Parietal lobe (tissue), 1 donor: ENCODE results near the gene TLCD2. TPM values are rescaled to one million over a fixed set of nuclear protein-coding genes. Genes with fewer than 3 reads are reported as not detected.

Experiments used
- total RNA-seq: library from RNA; depleted of rRNA; stranded (reverse); fragments of >200 nt; gene quantifications from one replicate; pipeline ENCODE4 v1.2.3, GENCODE V29; 2014

Gene TLCD2, protein sequence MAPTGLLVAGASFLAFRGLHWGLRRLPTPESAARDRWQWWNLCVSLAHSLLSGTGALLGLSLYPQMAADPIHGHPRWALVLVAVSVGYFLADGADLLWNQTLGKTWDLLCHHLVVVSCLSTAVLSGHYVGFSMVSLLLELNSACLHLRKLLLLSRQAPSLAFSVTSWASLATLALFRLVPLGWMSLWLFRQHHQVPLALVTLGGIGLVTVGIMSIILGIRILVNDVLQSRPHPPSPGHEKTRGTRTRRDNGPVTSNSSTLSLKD
- total RNA-seq: 0.31 TPM

DNA sequence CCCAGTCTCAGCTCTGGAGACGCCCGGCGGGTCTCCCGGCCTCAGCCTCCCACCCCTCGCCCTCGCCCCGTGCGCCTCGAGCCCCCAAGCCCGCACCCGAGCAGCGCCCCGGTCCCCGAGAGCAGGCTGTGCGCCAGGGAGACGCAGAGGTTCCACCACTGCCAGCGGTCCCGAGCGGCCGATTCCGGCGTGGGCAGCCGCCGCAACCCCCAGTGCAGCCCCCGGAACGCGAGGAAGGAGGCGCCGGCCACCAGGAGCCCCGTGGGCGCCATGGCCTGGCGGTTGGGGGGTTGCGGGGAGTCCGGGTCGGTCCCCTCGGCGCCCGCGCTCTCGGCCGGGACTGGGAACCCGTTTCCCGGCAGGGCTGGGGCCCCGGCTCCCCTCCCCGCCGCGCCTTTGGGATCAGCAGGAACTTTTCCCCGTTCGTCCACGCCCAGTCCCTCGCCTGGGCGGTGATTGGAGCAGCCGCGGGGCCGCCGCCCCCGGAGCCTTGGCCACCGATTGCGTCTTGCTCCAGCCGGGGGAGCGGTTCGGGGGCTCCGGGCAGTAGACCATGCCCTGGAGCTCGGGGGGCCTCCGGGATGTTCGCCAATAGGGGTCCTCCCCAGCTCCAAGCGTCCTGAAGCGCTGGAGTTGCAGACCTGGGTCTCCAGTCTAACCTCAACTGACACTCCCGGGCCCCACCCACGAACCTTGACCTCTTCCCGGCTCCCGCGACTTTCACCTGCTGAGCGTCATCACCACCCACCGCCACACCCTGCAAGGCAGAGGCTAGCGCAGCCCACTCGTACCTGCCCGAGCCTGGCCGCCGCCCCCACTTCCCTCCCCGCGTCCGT, at the start of gene TLCD2:
TSS of gene TLCD2 (minus strand) at position 407 of the 836 bp plus-strand sequence. CDS start at position 272, 135 bp downstream.

DNA sequence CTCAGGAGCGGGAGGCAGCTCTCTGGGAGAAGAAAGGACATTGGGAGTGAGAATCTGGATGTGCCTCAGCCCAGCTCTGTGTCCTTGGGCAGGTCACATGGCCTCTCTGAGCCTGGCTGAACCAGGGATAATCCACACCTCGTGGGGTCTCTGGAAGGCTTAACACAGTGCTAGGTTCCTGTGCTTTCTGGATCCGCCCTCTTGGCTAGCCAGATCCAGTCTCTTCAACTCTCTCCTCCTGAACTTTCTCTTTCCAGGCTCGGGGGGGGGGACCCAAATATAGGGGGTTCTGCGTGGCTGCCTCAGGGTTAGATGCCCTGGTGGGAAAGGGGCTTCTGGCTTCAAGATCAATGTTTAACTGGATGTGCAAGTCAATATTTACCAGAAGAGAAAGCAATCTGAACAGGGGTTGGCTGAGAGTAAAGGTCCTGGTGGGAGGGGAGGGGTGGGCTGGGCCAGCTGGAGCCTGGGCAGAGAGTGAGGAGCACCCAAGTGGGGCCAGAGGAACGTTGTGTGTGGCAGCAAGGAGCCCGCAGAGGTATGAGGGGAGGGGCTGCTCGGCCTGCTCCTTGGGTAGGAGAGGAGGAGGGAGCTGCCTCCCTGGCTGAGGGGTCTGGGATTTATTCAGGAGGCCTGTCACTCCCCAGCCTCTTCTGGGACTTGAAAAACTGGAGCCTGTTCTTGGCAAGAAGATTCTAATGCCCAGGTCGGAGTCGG, 32.4 kb upstream of the TLCD2 start, which contains the start of gene SERPINF2:
TSS of gene SERPINF2 (plus strand) at position 501 of the 717 bp plus-strand sequence. CDS start 2,125 bp downstream, outside the sequence.

DNA sequence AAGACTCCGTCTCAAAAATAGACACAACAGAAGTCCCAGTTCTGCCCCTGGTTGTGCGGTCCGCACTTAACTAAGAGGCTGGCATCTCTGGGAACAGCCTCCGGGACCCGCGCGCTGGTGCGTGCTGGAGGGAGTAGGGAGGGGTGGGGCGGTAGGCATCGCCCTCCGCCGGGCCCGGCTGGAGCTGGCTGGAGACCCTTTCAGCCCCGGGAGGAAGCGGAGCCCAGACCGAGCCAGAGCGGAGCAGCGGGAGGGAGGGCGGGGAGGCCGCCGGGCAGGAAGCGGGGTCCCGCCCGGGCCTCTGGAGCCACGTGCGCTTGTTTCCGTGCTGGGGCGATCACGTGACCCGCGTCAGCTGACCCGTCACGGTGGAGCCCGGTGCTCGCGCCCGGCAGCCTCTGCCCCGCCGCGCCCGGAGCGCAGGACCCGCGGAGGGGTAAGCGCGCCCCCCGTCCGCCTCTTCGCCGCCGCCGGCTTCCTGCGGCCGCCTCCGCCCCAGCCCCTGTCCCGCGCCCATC, 14.2 kb upstream of the TLCD2 start, which contains the start of gene WDR81:
TSS of gene WDR81 (plus strand) at position 354 of the 518 bp plus-strand sequence. CDS start 256 bp downstream, outside the sequence.

DNA sequence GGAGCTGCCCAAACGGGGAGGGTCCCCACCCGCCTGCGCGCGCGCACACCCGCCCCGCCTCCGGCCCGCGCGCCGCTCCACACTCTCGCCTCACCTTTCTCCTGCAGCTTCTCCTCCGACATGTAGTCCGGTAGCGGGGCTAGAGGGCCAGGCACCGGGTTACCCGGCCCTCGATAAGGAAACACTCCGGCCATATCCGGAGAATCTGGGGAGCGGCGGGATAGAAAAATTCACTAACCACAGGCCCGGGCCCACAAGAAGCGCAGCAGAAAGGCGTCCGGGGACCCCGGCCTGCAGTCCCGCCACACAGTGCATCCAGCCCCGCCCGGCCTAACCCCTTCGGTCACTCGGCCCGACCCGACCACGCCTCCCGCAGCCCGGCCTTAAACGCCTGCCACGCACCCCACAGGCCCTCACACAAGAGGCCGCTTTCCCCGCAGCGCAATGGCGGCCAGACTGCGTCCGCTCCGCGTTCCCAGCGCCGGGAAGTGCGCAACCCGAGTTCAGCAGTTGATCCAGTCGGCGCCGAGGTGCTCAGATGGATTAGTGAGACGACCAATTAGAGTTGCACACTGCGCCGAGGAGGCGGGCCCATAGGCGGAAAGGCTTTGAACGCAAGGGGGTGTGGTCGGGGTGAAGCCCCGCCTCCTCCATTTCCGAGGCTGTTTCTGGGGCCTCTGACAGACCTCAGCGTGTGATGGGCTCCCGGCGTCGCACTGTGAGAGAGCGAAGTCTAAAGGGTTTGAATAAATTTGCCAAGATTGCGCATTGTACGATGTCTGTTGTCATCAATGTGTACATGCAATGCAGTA, 25.6 kb downstream of the TLCD2 start, which contains the start of gene PRPF8:
TSS of gene PRPF8 (minus strand) at position 490 of the 812 bp plus-strand sequence. CDS start at position 194, 296 bp downstream.

Other genes starting within 250 kb of the TLCD2 start
- 17.8 TPM for gene MYO1C, start 217.7 kb downstream of the TLCD2 start, total RNA-seq
- gene INPP5K, start 193.8 kb downstream of the TLCD2 start, total RNA-seq: 49.5 TPM
- 26.0 TPM for gene PITPNA, start 147.6 kb downstream of the TLCD2 start, total RNA-seq
- 25.7 TPM for gene SLC43A2, start 81.5 kb downstream of the TLCD2 start, total RNA-seq
- gene SCARF1, start 64.6 kb downstream of the TLCD2 start, total RNA-seq: 3.1 TPM
- gene RILP, start 60.5 kb downstream of the TLCD2 start, total RNA-seq: 1.6 TPM
- gene PRPF8, start 25.5 kb downstream of the TLCD2 start, total RNA-seq: 183 TPM
- 18.5 TPM for gene WDR81, start 14.3 kb upstream of the TLCD2 start, total RNA-seq
- gene SERPINF2, start 32.5 kb upstream of the TLCD2 start, total RNA-seq: 0.31 TPM
- 2.8 TPM for gene SERPINF1, start 51.7 kb upstream of the TLCD2 start, total RNA-seq
- 19.4 TPM for gene SMYD4, start 119.5 kb upstream of the TLCD2 start, total RNA-seq
- 16.0 TPM for gene RPA1, start 119.6 kb upstream of the TLCD2 start, total RNA-seq